Subcutaneous abdominal adipose tissue (tissue), 5 donors: Measurements from ENCODE around the gene STEAP1B.

Experiments used
- H3K27ac ChIP-seq: one replicate; pipeline ENCODE4 v1.7.0; 2013; ENCODE audit warnings: low read depth, mild to moderate bottlenecking, inconsistent platforms, low read length, moderate library complexity
- H3K27me3 ChIP-seq, 5 donors: one replicate each; pipeline ENCODE4 v1.7.0; 2013; ENCODE audit warnings: low read length in 5 of 5, inconsistent platforms in 1 of 5; ENCODE audit not compliant: control insufficient read depth in 5 of 5, insufficient read depth in 4 of 5
- H3K36me3 ChIP-seq, 5 donors: one replicate each; pipeline ENCODE4 v1.7.0; 2013; ENCODE audit warnings: low read length in 5 of 5; ENCODE audit not compliant: control insufficient read depth in 5 of 5, insufficient read depth in 5 of 5
- H3K4me1 ChIP-seq, 5 donors: one replicate each; pipeline ENCODE4 v1.7.0; 2013; ENCODE audit warnings: low read length in 5 of 5, mild to moderate bottlenecking in 3 of 5, moderate library complexity in 1 of 5; ENCODE audit not compliant: control insufficient read depth in 5 of 5, insufficient read depth in 5 of 5
- H3K4me3 ChIP-seq, 5 donors: one replicate each; pipeline ENCODE4 v1.7.0; 2013; ENCODE audit warnings: low read length in 5 of 5, low read depth in 1 of 5
- H3K9ac ChIP-seq, 5 donors: one replicate each; pipeline ENCODE4 v1.7.0; 2013; ENCODE audit warnings: low read length in 5 of 5, mild to moderate bottlenecking in 4 of 5, moderate library complexity in 3 of 5
- H3K9me3 ChIP-seq, 5 donors: one replicate each; pipeline ENCODE4 v1.7.0; 2013; ENCODE audit warnings: low read length in 5 of 5; ENCODE audit not compliant: control insufficient read depth in 5 of 5
- donor health status: healthy.
- donor health status: healthy.
- donor health status: healthy.
- donor health status: healthy.
- donor health status: healthy.

Gene STEAP1B

DNA sequence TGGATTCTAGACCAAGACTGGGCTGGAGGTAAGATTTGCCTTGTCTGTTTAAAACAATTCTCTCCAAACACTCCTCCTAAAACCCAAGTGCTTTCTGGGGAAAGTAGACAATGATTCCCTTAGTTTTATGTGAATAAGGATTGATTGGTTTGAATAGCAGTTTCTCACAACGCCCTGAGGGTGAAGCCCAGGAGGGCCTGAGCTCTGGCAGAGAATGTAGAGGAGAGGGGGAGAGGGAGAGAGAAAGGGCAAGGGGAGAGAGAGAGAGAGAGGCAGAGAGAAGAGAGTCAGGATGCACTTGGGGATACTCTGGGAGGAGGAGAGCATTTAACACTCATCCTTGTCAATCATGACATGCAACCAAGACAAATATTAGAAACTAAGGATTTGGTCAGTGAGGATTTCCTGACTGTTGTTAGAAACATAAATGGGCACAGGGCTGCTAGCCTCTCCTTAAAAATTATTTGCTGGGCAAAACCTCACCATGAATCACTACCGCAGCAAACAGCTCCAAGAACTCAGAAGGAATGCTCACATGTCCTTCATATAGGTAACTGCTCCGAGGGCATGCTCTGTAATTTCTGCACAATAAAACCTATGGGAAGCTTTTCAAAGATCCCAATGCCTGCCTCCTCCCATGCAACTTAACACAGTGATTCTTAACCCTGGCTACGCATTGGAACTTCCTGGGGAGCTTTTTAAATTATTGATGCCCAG, 87.9 kb downstream of the STEAP1B start:
- Histone ChIP-seq H3K36me3 (no peaks in the 10 kb centered on the region), H3K27ac (no peak overlapping the region), H3K4me3 (no peak overlapping the region), H3K9ac (no peak overlapping the region), H3K27me3 (no peaks in the 10 kb centered on the region), H3K4me1 (no peaks in the 10 kb centered on the region), H3K9me3 (no peaks in the 10 kb centered on the region)

GRCh38 chr7:22406715-22407114, 93.3 kb downstream of the STEAP1B start:
- Histone ChIP-seq H3K9ac (no peak overlapping the region), H3K27ac (no peak overlapping the region), H3K27me3 (no peaks in the 10 kb centered on the region), H3K4me3 (no peak overlapping the region), H3K9me3 (no peaks in the 10 kb centered on the region), H3K36me3 (no peaks in the 10 kb centered on the region), H3K4me1 (no peaks in the 10 kb centered on the region)

DNA sequence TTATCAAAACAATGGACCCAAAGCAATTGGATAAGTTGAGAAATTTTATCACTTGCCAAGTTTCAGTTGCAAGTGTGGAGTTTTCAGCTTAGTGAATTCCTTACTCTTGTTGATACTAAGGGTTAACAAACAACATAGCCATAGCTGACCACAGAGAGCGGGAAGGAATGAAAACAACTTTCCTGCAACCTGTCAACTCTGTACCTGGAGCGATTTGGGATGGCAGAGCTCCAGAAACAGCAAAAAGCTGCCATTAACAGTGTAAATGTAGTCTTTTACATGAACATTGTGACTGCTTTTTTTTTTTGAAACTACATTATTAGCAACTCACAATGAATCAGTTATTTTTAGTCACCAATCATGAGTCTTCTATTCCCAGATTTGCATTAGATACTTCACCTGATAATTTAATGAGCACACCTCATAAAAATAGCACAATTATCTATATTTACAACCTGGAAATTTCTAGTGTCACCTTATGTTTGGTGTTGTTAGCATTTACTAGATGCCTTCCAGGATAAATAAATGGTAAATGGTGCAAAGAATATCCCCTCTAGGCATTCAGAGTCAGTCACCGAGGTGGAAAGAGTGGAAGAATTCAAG, 95.5 kb downstream of the STEAP1B start:
- H3K9ac ChIP-seq, result no peak overlapping the region
- H3K4me3 ChIP-seq, result no peak overlapping the region
- no peaks in the 10 kb centered on the region for H3K36me3 ChIP-seq
- H3K27ac ChIP-seq, result no peak overlapping the region
- H3K4me1 ChIP-seq, result no peaks in the 10 kb centered on the region
- H3K27me3 ChIP-seq, result no peaks in the 10 kb centered on the region
- H3K9me3 ChIP-seq, result no peaks in the 10 kb centered on the region

- Histone ChIP-seq H3K27ac (no peak overlapping the region), H3K27me3 (no peaks in the 10 kb centered on the region), H3K36me3 (no peaks in the 10 kb centered on the region), H3K9ac (no peak overlapping the region), H3K4me1 (no peaks in the 10 kb centered on the region), H3K9me3 (no peaks in the 10 kb centered on the region), H3K4me3 (no peak overlapping the region)
These were observed 96.6 kb downstream of the STEAP1B start for GRCh38 chr7:22403344-22403743.

DNA sequence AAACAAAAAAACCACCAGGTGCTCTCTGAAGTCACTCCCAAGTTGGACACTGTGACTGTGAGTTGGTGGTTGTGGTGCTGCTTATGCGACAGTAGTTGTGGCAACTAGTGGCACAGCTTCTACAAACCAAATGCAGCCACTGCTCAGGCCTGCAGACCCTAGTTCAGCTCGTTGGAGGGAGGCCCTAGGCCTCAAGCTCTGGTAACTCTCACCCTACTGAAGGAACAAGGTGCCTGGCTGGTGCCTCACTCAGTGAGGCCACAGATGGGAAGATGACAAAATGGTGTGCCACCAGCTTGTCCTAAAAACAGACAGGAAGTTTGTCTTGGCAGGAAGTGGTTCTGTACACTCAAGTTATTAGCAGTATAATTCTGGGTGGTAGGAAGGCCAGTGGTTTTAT, 97.7 kb downstream of the STEAP1B start:
- Histone ChIP-seq H3K4me3 (no peak overlapping the region), H3K36me3 (no peaks in the 10 kb centered on the region), H3K9ac (no peak overlapping the region), H3K4me1 (no peaks in the 10 kb centered on the region), H3K9me3 (no peaks in the 10 kb centered on the region), H3K27me3 (no peaks in the 10 kb centered on the region), H3K27ac (no peak overlapping the region)

DNA sequence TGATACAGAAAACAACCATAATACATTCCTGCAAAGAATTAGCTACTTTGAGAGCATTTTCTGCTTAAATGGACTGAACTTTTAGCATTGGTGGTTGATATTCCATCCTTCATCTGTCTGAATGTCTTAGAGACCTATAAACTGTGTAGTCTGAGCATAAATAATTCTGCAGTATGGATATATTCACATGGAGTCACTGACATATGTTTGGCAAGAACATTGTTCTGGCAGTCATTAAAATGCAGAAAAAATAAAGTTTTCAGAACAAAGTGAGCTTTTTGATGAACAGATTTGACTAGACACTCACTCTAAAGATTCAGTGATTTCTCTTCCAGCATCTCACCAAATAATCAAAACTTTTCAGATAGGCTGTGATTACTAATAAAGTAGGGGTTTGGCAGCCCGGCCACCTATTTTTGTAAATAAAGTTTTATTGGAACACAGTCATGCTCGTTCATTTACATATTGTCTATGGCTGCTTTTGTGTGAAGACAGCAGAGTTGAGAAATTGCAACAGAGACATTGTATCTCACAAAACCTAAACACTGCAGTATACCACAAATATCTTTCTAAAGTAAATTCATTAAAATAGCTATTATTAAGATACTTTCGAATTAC, 98.9 kb downstream of the STEAP1B start:
- H3K27me3 ChIP-seq, result no peaks in the 10 kb centered on the region
- H3K9ac ChIP-seq, result no peak overlapping the region
- no peaks in the 10 kb centered on the region for H3K4me1 ChIP-seq
- H3K36me3 ChIP-seq, result no peaks in the 10 kb centered on the region
- no peak overlapping the region for H3K4me3 ChIP-seq
- H3K27ac ChIP-seq, result no peak overlapping the region
- no peaks in the 10 kb centered on the region for H3K9me3 ChIP-seq

- no peaks in the 10 kb centered on the region for H3K27me3 ChIP-seq
- H3K4me3 ChIP-seq, result no peak overlapping the region
These were observed 99.7 kb downstream of the STEAP1B start for GRCh38 chr7:22400150-22400814.

GRCh38 chr7:22399546-22399945, 100.4 kb downstream of the STEAP1B start:
- no peaks in the 10 kb centered on the region for H3K27me3 ChIP-seq
- no peak overlapping the region for H3K9ac ChIP-seq
- H3K9me3 ChIP-seq, result no peaks in the 10 kb centered on the region
- no peak overlapping the region for H3K4me3 ChIP-seq
- no peaks in the 10 kb centered on the region for H3K36me3 ChIP-seq
- no peak overlapping the region for H3K27ac ChIP-seq
- H3K4me1 ChIP-seq, result no peaks in the 10 kb centered on the region

More at GRCh38 chr7:22400150-22400814, 99.7 kb downstream of the STEAP1B start:
- Histone ChIP-seq H3K9ac (no peak overlapping the region), H3K4me1 (no peaks in the 10 kb centered on the region), H3K9me3 (no peaks in the 10 kb centered on the region), H3K36me3 (no peaks in the 10 kb centered on the region), H3K27ac (no peak overlapping the region)

GRCh38 chr7:22399091-22399490, 100.9 kb downstream of the STEAP1B start:
- Histone ChIP-seq H3K36me3 (no peaks in the 10 kb centered on the region), H3K4me3 (no peak overlapping the region), H3K9me3 (no peaks in the 10 kb centered on the region), H3K27me3 (no peaks in the 10 kb centered on the region), H3K4me1 (no peaks in the 10 kb centered on the region), H3K27ac (no peak overlapping the region), H3K9ac (no peak overlapping the region)

GRCh38 chr7:22397981-22398380, 102.0 kb downstream of the STEAP1B start:
- Histone ChIP-seq H3K27me3 (peaks cover 0 to 2% (median 0%) of the 10 kb centered on the region in 5 donors), H3K9me3 (no peaks in the 10 kb centered on the region), H3K36me3 (no peaks in the 10 kb centered on the region), H3K27ac (no peak overlapping the region), H3K9ac (no peak overlapping the region), H3K4me3 (no peak overlapping the region), H3K4me1 (no peaks in the 10 kb centered on the region)
